ENCODE measurements around the gene COPS7A.

The COPS7A gene

DNA sequence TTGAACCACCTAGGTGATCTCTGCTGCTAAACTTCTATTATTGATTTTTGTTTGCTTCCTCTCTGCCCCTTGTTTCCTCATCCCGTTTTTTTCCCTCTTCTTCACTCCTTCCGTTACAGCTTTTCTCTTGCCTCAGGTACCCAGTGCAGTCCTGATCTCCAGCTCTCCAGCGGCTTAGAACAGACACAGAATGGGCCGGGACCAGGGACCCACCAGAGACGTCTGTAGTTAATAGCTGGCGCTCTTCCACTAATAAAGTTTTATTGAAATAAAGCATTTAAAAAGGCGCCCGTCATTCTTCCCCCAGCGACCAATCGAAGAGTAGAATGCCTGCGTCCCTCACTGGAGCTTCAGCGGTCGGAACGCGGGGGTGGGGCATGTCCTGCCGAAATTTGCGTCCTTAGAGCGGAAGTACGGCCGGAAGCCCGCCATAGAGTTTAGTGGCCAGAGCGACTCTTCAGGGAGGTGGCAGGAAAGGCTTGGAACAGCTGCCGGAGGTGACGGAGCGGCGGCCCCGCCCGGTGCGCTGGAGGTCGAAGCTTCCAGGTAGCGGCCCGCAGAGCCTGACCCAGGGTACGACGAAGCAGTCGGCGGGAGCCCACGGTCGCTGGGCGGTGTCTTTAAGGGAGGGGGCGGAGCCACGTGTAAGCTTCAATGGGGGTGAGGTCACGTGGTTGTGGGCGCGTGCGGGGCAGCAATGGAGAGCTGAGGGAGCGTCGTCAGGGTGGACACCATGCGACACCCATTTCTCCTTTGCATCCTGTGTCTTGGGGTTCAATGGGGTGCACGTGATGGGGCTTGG is at the start of gene COPS7A:
Gene COPS7A, plus strand, starts transcription at position 440 of the 802 bp plus-strand sequence. CDS start 611 bp downstream, outside the sequence.
- peak; percentile 41 for DNase-seq

DNA sequence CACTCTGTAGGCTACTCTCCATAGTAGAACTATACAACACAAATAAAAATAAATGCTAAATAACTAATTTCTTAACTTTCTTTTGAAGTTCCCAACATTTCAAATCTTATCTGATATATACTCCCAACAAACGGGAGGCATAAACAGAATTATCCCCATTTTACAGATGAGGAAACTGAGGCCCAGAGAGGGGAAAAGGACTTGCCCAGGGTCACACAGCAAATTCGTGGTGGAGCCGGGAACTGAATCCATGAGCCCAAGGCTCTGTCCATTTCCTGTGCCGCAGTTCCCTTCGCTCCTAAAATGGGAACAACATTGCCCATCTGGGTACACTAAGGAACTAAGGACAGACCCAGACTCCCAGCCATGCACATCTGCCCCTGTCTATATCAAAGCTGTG is 46.9 kb upstream of the COPS7A start:
- no peak for DNase-seq

- DNase-seq, result no peak
Measured at GRCh38 chr12:6684609-6685008, 39.2 kb upstream of the COPS7A start.

GRCh38 chr12:6685814-6686213 is 38.0 kb upstream of the COPS7A start:
- DNase-seq, result no peak

GRCh38 chr12:6688543-6688998 is 35.3 kb upstream of the COPS7A start:
- no peak for DNase-seq

GRCh38 chr12:6688999-6689882 is 34.6 kb upstream of the COPS7A start, which contains the start of gene ZNF384:
Gene ZNF384, minus strand, starts transcription at chr12:6689375. Its CDS starts 9,855 bp downstream, at chr12:6679520.
- DNase-seq, result peak; percentile 85

GRCh38 chr12:6691473-6691872 is 32.4 kb upstream of the COPS7A start:
- DNase-seq, result no peak

- no peak for DNase-seq
Measured at GRCh38 chr12:6692888-6693287, 31.0 kb upstream of the COPS7A start.

DNA sequence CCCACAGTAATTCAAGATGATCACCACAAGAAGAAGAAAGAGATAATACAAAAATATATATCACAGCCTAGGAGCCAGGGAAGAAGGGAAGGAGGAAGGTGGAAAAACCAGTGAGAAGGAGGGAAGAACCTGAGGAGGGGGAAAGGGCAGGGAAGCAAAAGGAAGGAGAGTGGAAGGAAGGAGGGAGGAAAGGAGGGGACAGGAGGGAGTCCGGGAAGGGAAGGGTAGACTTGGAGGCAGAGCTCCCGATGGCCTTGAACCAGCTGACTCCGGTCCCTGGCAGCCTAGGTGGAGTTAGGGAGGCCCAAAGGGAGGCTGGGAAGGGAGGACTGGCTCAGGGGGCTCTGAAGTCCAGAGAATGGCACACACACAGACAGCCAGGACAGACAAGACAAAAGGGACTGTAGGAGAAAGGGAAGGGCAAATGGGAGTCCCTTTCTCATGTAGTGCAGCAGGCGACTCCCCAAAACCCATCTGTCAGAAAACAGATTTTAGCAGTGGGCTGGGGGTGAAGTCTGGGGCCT is 30.0 kb upstream of the COPS7A start:
- DNase-seq, result no peak

- no peak for DNase-seq
Measured at GRCh38 chr12:6694701-6695100, 29.1 kb upstream of the COPS7A start.

GRCh38 chr12:6695313-6696045 is 28.4 kb upstream of the COPS7A start:
- no peak for DNase-seq

GRCh38 chr12:6696690-6697583 is 26.9 kb upstream of the COPS7A start:
- DNase-seq, result no peak

DNA sequence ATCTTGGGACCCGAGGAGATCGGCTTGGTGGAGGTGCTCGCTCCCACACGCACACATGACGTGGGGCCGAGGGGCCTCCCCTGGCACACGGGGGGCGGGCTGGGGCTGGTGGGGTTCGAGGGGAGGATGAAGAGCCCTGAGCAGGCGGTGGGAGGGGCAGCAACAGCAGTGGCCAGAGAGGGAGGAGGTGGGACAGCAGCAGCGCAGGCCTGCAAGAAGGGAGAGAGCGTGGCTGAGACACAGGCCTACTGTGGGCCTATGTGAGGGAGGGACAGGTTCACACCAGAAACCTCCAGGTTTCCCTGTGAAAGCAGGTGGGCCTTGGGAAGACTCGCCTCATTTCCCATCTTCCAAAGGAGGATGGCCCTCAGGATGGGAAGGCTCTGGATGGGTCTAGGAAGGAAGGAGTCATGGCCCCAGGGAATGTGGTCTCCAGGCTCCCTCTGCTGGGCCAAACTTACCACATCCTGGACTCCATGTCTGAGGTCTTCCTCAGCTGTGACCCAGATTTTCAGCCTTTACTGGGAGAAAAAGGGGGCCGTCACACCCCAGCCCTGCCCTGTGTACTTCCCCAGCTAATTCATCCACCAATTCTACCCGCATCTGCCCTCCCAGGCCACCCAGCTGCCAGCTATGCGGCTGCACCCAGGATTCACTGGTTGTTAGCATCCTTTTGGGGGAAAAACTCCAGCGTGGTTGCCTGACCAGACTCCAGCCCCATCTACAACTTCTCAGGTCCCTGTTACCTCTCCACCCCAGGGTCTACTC is 26.1 kb upstream of the COPS7A start:
- DNase-seq, result no peak

DNA sequence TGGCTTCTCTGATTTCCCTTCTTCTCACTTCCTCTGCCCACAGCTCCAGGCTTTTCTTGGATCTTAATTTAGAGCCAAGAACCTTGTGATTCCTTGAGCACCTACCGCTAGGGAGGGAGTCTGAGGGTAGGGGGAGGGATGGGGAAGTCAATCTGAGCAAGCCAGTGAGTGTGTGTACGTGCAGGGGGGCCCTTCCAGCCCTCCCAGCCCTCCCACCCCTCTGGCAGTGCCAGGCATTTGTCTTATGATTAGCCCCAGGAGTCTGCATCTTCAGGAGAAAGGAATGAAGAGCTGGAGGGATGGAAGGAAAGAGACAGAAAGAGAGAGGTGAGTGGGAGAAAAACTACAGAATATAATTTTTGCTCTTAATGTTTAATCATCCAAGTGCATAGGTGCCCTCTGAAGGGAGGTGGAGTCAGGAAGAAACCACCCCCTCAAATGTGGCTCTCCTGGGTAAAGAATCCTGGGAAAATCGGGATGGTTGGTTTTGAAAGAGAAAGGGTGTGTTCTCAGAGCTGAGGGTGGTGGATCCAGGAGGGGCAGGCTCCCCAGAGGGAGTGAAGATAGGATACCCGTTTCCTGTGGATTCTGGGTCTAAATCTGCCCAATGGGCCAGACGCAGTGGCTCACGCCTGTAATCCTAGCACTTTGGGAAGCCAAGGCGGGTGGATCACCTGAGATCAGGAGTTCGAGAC is 25.3 kb upstream of the COPS7A start:
- DNase-seq, result no peak

DNA sequence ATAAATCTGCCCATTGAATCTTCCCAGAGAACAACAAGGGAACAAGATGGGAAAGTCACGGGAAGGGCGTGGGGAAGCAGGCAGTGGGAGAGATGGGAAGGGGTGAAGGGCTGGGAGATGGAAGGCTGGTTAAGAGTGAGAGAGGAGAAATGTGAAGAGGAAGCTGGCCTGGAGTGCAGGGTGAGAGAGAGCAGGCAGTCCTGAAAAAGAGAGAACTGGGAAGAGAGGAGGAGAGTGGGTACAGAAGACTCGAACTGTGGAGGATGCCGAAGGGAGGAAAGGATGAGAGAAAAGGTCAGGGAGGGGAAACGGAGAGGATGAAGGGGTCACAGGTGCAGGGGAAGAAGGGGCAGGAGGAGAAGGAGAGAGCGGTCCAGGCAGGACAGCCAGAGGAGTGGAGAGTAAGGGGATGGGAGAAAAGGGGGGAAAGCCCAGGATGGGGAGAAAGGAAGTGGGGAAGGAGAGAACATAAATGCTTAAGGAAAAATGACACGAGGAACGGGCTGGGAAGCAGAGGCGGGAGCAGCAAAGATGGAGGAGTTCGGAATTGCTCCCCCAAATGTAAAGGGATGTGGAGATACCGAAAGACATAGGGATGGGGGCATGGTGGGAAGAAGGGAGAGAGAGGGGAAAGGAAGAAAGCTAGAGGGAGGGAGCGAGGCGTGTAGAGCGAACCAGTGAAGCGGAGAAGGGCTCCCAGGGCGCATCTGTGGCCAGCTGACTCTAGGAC is 24.4 kb upstream of the COPS7A start:
- DNase-seq, result no peak

DNA sequence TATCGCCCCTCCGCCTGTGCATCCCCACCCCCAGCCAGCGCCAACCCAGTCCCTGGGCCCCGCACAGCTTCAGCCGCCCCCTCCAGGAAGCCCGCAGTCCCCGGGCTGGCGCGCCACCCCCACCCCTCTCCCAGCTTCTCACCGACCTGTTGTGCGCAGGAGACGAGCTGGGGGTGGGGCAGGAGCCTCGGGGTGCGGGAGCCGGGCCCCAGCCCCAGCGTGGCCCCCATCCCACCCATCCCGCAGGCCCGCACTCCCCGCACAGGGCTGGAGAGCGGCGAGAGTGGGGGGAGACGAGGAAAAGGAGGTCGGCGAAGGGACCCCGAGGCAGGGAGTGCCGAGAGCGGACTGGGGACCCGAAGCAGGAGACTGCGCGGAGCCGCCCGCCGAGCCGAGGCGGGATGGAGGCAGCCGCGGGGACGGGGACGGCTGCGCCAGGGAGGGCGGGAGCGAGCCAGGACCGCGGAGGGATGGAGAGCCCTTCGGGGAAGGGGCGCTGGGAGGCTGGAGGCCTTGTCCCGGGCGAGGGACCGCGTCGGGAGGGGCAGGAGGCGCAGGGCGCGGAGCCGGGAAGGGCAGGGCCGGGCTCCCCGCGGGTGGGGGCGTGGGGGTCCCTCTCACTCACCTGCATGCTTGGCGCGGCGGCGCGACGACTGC is 23.7 kb upstream of the COPS7A start:
- DNase-seq, result no peak

DNA sequence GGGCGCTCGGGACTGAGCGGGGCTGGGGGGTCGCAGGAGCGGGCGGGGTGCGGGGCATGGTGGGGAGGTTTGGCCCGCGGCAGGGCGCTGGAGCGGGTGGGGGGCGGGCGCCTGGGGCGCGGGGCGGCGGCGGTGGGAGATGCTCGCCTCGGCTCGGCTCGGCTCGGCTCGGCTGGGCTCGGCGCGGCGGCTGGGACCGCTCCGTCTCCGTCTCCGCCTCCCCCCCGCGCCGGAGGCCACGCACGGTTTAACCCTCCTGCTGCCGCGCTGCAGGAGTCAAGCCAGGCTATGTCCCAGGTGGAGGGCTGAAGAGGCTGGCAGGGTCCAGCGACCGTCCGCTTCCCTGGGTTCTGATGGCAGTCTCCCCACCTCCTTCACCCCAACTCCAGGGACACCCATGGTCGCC is 23.2 kb upstream of the COPS7A start, which contains the start of gene PIANP:
Gene PIANP, minus strand, starts transcription at position 170 of the 406 bp plus-strand sequence. CDS start 2,754 bp downstream, outside the sequence.
- DNase-seq, result no peak

GRCh38 chr12:6701078-6701768 is 22.6 kb upstream of the COPS7A start:
- DNase-seq, result no peak

Data from cortex of kidney (tissue), 1 donor.